Spleen (tissue), 11 donors: ENCODE measurements around the gene DTNB. TPM values are rescaled to one million over a fixed set of nuclear protein-coding genes. Genes with fewer than 3 reads are reported as not detected.
A peak's percentile ranks its signal among the peaks of the same experiment; 100 is the strongest.

Experiments
- DNase-seq: peaks from one replicate; pipeline ENCODE4 v3.0.0-alpha.2; 2020
- H3K27ac ChIP-seq, 8 donors: fragments of 200-600 bp; sonication (generic) in 7 of 8; 1 replicate in 4 of 8; 2 replicates in 4 of 8; pipeline versions ENCODE4 v1.5.0 to v1.8.0; 2016 to 2021; ENCODE audit warnings: inconsistent platforms in 4 of 8, mild to moderate bottlenecking in 4 of 8, moderate library complexity in 1 of 8
- H3K27me3 ChIP-seq, 7 donors: fragments of 200-600 bp; sonication (generic) in 6 of 7; replicated peaks in 1 of 7; 1 replicate in 4 of 7; 2 replicates in 3 of 7; pipeline versions ENCODE4 v1.5.0 to v1.8.0; 2016 to 2021; ENCODE audit warnings: inconsistent platforms in 3 of 7, mild to moderate bottlenecking in 1 of 7
- H3K36me3 ChIP-seq, 6 donors: fragments of 200-600 bp; sonication (generic) in 5 of 6; 1 replicate in 4 of 6; 2 replicates in 2 of 6; pipeline versions ENCODE4 v1.5.0 to v1.8.0; 2016 to 2021; ENCODE audit warnings: inconsistent platforms in 2 of 6
- H3K4me1 ChIP-seq, 6 donors: fragments of 200-600 bp; sonication (generic) in 5 of 6; 1 replicate in 3 of 6; 2 replicates in 3 of 6; pipeline versions ENCODE4 v1.5.0 to v1.8.0; 2016 to 2021; ENCODE audit warnings: inconsistent platforms in 3 of 6
- H3K4me3 ChIP-seq, 8 donors: fragments of 200-600 bp; sonication (generic) in 7 of 8; 1 replicate in 4 of 8; 2 replicates in 4 of 8; pipeline versions ENCODE4 v1.5.0 to v1.8.0; 2016 to 2021; ENCODE audit warnings: inconsistent platforms in 4 of 8, mild to moderate bottlenecking in 4 of 8, moderate library complexity in 2 of 8
- H3K9me3 ChIP-seq, 8 donors: fragments of 200-600 bp; sonication (generic) in 7 of 8; 1 replicate in 4 of 8; 2 replicates in 4 of 8; pipeline versions ENCODE4 v1.5.0 to v1.8.0; 2016 to 2021; ENCODE audit warnings: inconsistent platforms in 4 of 8
- CTCF ChIP-seq, 11 experiments: fragments of 200-600 bp in 7 of 11; fragments of 450-650 bp in 4 of 11; sonication (generic) in 4 of 11; IDR thresholded peaks in 8 of 11; conservative IDR thresholded peaks in 3 of 11; 1 replicate in 7 of 11; 2 replicates in 4 of 11; pipeline versions ENCODE4 v1.4.0 to v1.8.0; 2016 to 2021; ENCODE audit warnings: antibody characterized with exemption in 11 of 11, inconsistent platforms in 4 of 11, mild to moderate bottlenecking in 1 of 11
- POLR2A ChIP-seq, 3 donors: fragments of 450-650 bp; IDR thresholded peaks; one replicate each; pipeline ENCODE4 v1.5.1; 2017; ENCODE audit warnings: antibody characterized with exemption in 3 of 3, mild to moderate bottlenecking in 1 of 3
- POLR2AphosphoS5 ChIP-seq, 3 donors: sonication (generic); formaldehyde crosslinking; IDR thresholded peaks; one replicate each; pipeline ENCODE4 v1.5.1; 2017; ENCODE audit warnings: antibody characterized with exemption in 3 of 3
- WGBS, 5 donors: extraction: QIAGEN DNeasy Blood & Tissue Kit in 3 of 5; methylation state at CpG; one replicate each; pipeline versions ENCODE4 v1.1.5 to v1.1.7; 2013 to 2018; 5-methylcytosine and 5-hydroxymethylcytosine counted together
- intact Hi-C: fragments of 100-400 bp; cut with DNase I; formaldehyde crosslinking; loops from one replicate; pipeline ENCODE4 v1.15.0; 2023; ENCODE audit warnings: low total_unique reads
- polyA plus RNA-seq, 3 donors: library from polyadenylated mRNA; stranded (reverse); fragments of 200-250 nt; gene quantifications; one replicate each; pipeline ENCODE4 v1.2.1, GENCODE V29; 2013
- total RNA-seq, 7 donors: library from RNA; depleted of rRNA in 3 of 7; stranded (reverse); fragments of >200 nt in 3 of 7; fragmentation: NEBNext Ultra II Directional in 4 of 7; extraction: Animal tissue kit (Norgen Biotek cat#: 25700) in 4 of 7; gene quantifications; one replicate each; pipeline versions ENCODE4 v1.1.0 to v1.2.1, GENCODE V29; 2016 to 2021
- donor health status: healthy with polysubstance abuse.
- donor health status: DM: no; HTN: no; CAD: no; lungs with moderate emphysema.
- donor health status: DM: no; HTN: no; CAD: no.
- donor health status: Bipolar disorder and iron deficiency.
- donor health status: healthy.
- donor health status: DM: no; HTN: no; CAD: no.
- donor health status: DM: yes; HTN: yes; CAD: no.

The DTNB gene
- total and polyA plus RNA-seq, 10 donors = 4.5 to 28.9 (median 20.4) TPM

DNA sequence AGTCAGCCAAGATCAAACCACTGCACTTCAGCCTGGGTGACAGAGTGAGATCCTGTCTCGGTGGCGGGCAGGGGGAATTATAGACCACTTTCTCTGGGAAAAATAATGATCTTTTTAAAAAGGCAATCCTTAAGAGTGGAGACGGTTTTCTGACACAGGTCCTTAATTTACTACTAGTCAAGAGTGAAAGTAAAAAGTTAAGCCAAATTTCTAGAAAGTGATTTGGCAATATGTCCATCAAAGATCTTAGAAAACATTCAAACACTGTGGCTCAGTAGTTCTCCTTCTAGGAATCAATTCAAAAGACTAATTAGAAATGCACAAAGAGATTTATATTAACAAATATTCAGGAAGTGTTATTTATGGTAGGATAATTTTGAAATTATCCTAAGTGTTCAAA lies 183.2 kb downstream of the DTNB start:
- WGBS, 5 donors = 55 to 69% (median 60%) methylated on average over 3 of the region's 3 CpGs
- no peak for DNase-seq

DNA sequence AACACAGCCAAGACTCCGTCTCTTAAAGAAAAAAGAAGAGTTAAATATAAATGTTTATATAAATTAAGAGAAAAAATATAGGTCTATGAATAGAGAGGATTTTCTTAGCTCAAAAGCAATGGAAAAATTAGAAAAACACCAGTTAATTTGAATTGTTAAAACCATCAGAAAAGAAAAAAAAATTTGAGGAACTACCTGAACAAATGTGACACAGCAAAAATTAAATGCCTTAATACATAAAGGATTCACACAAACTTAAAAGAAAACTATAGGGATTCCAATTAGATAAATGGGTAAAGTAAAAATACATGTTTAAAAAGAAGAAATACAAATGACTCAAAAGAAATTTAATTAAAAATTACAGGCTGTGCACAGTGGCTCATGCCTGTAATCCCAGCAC lies 183.7 kb downstream of the DTNB start:
- intact Hi-C loops = loop anchor here (10.0 kb wide), 1 partner anchor 55 kb away; no protein-coding TSS in a partner anchor

More for the DNA sequence above, 183.2 kb downstream of the DTNB start:
- intact Hi-C loops = no loop called here
- TF ChIP-seq POLR2A (IDR thresholded peaks at IDR 0.05) (no peak), POLR2AphosphoS5 (IDR thresholded peaks at IDR 0.05) (no peak), CTCF (IDR thresholded peaks at IDR 0.05 in 8 of 11, conservative IDR thresholded peaks at IDR 0.05 in 3 of 11) (no peak)
- Histone ChIP-seq H3K27ac (no peak overlapping the region), H3K4me3 (no peak overlapping the region), H3K36me3 (no peaks in the 10 kb centered on the region), H3K4me1 (peaks cover 0 to 14% (median 7%) of the 10 kb centered on the region in 6 donors), H3K9me3 (no peaks in the 10 kb centered on the region), H3K27me3 (no peaks in the 10 kb centered on the region)

DNA sequence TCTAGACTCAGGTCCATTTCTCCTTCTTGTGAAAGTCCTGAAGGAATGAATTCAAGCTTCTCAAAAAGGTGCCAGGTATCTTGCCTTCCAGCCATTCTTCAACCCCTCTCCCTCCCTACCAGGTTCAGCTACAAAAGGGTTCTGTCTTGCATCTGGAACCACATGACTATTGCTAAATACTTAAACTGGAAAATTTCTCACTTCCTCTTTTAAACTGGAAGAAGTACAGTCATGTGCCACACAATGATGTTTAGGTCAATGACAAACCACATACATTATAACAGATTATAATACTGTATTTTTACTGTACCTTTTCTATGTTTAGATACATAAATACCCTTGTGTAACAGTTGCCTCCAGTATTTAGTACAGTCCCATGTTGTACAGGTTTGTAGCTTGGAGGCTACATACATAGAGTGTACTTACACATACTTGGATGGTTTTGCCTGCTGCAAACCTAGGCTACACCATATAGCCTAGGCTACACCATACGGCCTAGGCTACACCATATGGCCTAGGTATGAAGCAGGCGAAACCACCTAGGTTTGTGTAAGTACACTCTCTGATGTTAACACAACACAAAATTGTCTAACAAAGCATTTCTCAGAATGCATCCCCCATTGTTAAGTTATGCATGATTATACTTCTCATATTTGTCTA lies 189.6 kb downstream of the DTNB start:
- H3K27me3 ChIP-seq = no peaks in the 10 kb centered on the region
- intact Hi-C loops = loop anchor here (10.0 kb wide), 1 partner anchor 61 kb away; no protein-coding TSS in a partner anchor
- WGBS, 5 donors = 74 to 82% (median 79%) methylated on average over 2 of the region's 2 CpGs

More for the DNA sequence above, 183.7 kb downstream of the DTNB start:
- TF ChIP-seq CTCF (IDR thresholded peaks at IDR 0.05 in 8 of 11, conservative IDR thresholded peaks at IDR 0.05 in 3 of 11) = no peak
- TF ChIP-seq POLR2A (IDR thresholded peaks at IDR 0.05) = no peak
- TF ChIP-seq POLR2AphosphoS5 (IDR thresholded peaks at IDR 0.05) = no peak
- Histone ChIP-seq H3K27ac (no peak overlapping the region), H3K4me1 (peaks cover 0 to 15% (median 7%) of the 10 kb centered on the region in 6 donors), H3K9me3 (no peaks in the 10 kb centered on the region), H3K27me3 (no peaks in the 10 kb centered on the region), H3K4me3 (no peak overlapping the region), H3K36me3 (no peaks in the 10 kb centered on the region)
- no peak for DNase-seq
- WGBS, 5 donors = 85 to 100% (median 90%) methylated on average over 1 of the region's 1 CpG

More for the DNA sequence above, 189.6 kb downstream of the DTNB start:
- H3K27ac ChIP-seq = peak overlapping the region in 5 of 8 donors; percentile 23 to 49 (median 42)
- no peak overlapping the region for H3K4me3 ChIP-seq
- no peaks in the 10 kb centered on the region for H3K9me3 ChIP-seq
- H3K4me1 ChIP-seq = peaks cover 0 to 23% (median 16%) of the 10 kb centered on the region in 6 donors
- DNase-seq = no peak
- TF ChIP-seq POLR2AphosphoS5 (IDR thresholded peaks at IDR 0.05) = no peak
- TF ChIP-seq CTCF (IDR thresholded peaks at IDR 0.05 in 8 of 11, conservative IDR thresholded peaks at IDR 0.05 in 3 of 11) = no peak
- no peak for TF ChIP-seq POLR2A (IDR thresholded peaks at IDR 0.05)
- peaks cover 0 to 20% (median under 1%) of the 10 kb centered on the region in 6 donors for H3K36me3 ChIP-seq
